Ovary (tissue), 9 donors: ENCODE results near the gene FMNL3. TPM values are rescaled to one million over a fixed set of nuclear protein-coding genes. Genes with fewer than 3 reads are reported as not detected.

ENCODE experiments used
- DNase-seq, 5 donors: peaks; one replicate each; pipeline ENCODE4 v3.0.0-alpha.2; 2019 to 2020
- H3K27ac ChIP-seq, 2 donors: fragments of 200-600 bp; one replicate each; pipeline versions ENCODE4 v1.5.1 to v1.8.0; 2019 to 2022
- H3K27me3 ChIP-seq: fragments of 200-600 bp; one replicate; pipeline ENCODE4 v1.8.0; 2022
- H3K36me3 ChIP-seq: fragments of 200-600 bp; sonication (generic); one replicate; pipeline ENCODE4 v1.5.1; 2019
- H3K4me1 ChIP-seq: one replicate; pipeline ENCODE4 v1.8.1; 2013; ENCODE audit warnings: mild to moderate bottlenecking, moderate library complexity; ENCODE audit not compliant: insufficient read depth
- H3K4me3 ChIP-seq: fragments of 200-600 bp; sonication (generic); one replicate; pipeline ENCODE4 v1.5.1; 2017
- H3K9me3 ChIP-seq, 2 donors: fragments of 200-600 bp in 1 of 2; sonication (generic) in 1 of 2; one replicate each; pipeline versions ENCODE4 v1.5.1 to v1.8.1; 2013 to 2019; ENCODE audit warnings: mild to moderate bottlenecking in 1 of 2, moderate library complexity in 1 of 2
- EP300 ChIP-seq: sonication (generic); formaldehyde crosslinking; IDR thresholded peaks from one replicate; pipeline ENCODE4 v1.6.1; 2017; ENCODE audit warnings: antibody characterized with exemption
- POLR2A ChIP-seq: fragments of 450-650 bp; IDR thresholded peaks from one replicate; pipeline ENCODE4 v1.6.1; 2017; ENCODE audit warnings: antibody characterized with exemption, mild to moderate bottlenecking, moderate library complexity
- WGBS, 3 donors: extraction: QIAGEN DNeasy Blood & Tissue Kit in 1 of 3; methylation state at CpG; one replicate each; pipeline versions ENCODE4 v1.1.5 to v1.1.7; 2013 to 2017; 5-methylcytosine and 5-hydroxymethylcytosine counted together
- intact Hi-C, 4 donors: fragments of 100-400 bp; cut with DNase I; formaldehyde crosslinking; loops; one replicate each; pipeline versions ENCODE4 v1.11.0 to v1.15.1; 2022 to 2023
- polyA plus RNA-seq, 2 donors: library from polyadenylated mRNA; stranded (reverse); fragments of 200-250 nt in 1 of 2; fragments of 350-450 nt in 1 of 2; fragmentation: Illumina TruSeq in 1 of 2; extraction: RNeasy Lipid Tissue Mini Kit (QIAGEN cat#74804) in 1 of 2; gene quantifications; one replicate each; pipeline ENCODE4 v1.2.3, GENCODE V29; 2013 to 2014
- total RNA-seq, 7 donors: library from RNA; depleted of rRNA in 2 of 7; stranded (reverse); fragments of >200 nt in 2 of 7; fragmentation: NEBNext Ultra II Directional in 3 of 7; extraction: Animal tissue kit (Norgen Biotek cat#: 25700) in 3 of 7; gene quantifications; one replicate each; pipeline versions ENCODE4 v1.1.0 to v1.2.4, GENCODE V29; 2016 to 2023
- TF ChIP-seq, protein P1 (sequence below), 3 donors: fragments of 450-650 bp in 2 of 3; fragments of 200-600 bp in 1 of 3; IDR thresholded peaks; one replicate each; pipeline versions ENCODE4 v1.5.1 to v1.8.0; 2016 to 2022; ENCODE audit warnings: antibody characterized with exemption in 3 of 3, mild to moderate bottlenecking in 1 of 3
- donor health status: DM: no; HTN: no; CAD: no; lungs with moderate emphysema.
- donor health status: DM: no; HTN: no; CAD: no.
- donor health status: Bipolar disorder and iron deficiency.
- donor health status: DM: yes; HTN: yes; CAD: no.
- donor health status: DM: no; HTN: no; CAD: no.
- donor health status: DM: yes; HTN: yes; CAD: no.

Gene FMNL3
- total and polyA plus RNA-seq, 9 donors: 15.7 to 58.1 (median 33.1) TPM

DNA sequence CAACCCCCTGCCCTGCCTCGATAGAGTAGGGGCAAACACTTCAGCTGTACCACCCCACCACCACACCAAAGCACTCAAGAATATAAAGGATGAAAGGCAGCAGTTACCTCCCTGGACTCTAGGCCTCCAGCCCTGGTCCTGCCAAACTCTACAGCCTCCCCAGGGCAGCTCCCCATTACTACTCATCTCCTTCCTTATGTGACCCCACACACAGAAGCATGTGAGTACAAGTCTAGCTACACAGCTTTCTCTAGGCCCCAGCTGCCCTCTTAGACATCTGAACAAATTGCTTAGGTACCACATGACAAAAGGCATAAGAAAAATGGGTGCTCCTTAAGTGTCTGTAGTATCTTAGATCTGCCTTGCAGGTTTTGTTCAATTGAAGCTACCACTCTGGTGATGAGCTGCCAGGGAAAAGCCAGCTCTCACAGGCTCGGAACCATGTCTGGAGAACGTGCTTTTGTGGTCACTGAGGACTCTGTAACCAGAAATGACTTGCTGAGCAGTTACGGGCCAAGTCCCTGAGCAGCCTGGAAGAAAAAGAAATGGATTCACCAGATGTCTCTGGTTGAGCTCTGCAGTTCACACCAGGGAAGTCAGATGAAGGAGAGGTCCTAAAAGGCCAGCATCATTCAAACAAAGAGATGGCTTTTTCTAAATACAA is 32.8 kb downstream of the FMNL3 start:
- no peak overlapping the region for H3K4me3 ChIP-seq
- peaks cover 51% of the 10 kb centered on the region for H3K4me1 ChIP-seq
- H3K27me3 ChIP-seq: no peaks in the 10 kb centered on the region
- H3K9me3 ChIP-seq: no peaks in the 10 kb centered on the region
- H3K36me3 ChIP-seq: no peaks in the 10 kb centered on the region
- intact Hi-C loops: loop anchor here in 2 of 4 donors (5.0 kb wide), 1 partner anchor 33 kb away; the partner anchor contains the start of gene FMNL3 (in 2 of the 2)
- peak in 1 of 5 donors; percentile 40 for DNase-seq
- H3K27ac ChIP-seq: peak overlapping the region; percentile 91 to 97
- 47 to 50% (median 49%) methylated on average over 4 of the region's 4 CpGs for WGBS, 3 donors
- no peak for TF ChIP-seq EP300
- TF ChIP-seq, protein P1, sequence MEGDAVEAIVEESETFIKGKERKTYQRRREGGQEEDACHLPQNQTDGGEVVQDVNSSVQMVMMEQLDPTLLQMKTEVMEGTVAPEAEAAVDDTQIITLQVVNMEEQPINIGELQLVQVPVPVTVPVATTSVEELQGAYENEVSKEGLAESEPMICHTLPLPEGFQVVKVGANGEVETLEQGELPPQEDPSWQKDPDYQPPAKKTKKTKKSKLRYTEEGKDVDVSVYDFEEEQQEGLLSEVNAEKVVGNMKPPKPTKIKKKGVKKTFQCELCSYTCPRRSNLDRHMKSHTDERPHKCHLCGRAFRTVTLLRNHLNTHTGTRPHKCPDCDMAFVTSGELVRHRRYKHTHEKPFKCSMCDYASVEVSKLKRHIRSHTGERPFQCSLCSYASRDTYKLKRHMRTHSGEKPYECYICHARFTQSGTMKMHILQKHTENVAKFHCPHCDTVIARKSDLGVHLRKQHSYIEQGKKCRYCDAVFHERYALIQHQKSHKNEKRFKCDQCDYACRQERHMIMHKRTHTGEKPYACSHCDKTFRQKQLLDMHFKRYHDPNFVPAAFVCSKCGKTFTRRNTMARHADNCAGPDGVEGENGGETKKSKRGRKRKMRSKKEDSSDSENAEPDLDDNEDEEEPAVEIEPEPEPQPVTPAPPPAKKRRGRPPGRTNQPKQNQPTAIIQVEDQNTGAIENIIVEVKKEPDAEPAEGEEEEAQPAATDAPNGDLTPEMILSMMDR (IDR thresholded peaks at IDR 0.05): no peak
- TF ChIP-seq POLR2A: no peak

DNA sequence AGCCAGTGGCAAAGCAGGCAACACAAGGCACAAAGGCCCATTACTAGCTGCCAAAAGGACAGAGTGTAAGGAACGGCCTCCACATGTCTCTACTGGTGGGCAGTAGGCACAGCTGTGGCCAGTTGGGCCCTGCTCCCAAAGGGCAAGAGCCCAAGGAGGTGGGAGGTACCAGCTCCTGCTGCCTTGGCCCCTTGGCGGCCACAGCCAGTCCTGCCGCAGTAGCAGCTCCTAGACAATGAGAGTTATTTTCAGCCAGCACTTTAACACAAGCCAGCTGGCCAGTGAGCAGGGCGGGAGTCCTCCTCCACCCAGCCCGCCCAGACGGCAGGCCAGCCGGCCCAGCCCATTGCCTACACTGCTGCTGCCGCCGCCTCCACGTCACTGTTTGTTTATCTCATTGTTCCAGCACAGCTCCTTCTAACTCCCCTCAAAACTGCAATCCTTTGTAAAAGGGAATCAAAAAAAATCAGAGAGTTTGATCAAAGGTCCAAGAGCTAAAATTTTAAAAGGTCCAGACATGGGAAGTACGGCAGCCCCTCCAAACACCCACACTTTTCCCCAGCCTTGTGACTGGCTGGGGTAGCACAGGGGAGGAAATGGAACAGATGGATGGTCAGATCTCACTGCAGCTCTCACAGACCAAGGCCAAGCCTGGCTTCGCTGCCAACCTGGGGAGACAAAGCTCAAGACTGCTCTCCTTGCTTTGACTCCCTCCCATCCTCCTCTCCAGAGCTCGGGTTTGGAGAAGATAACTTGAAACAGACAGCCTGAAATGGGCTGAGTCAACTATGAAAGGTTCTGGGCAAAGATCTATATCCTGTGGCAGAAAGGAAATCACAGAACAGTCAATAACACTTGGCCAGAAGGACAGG is 33.5 kb downstream of the FMNL3 start:
- no peaks in the 10 kb centered on the region for H3K36me3 ChIP-seq
- intact Hi-C loops: loop anchor here in 3 of 4 donors (1.0 to 5.0 kb wide), 2 partner anchors 34 kb away; partner anchors contain the start of gene FMNL3 (in 3 of the 3)
- TF ChIP-seq POLR2A: peak; percentile 73
- no peak for TF ChIP-seq EP300
- TF ChIP-seq, protein P1 (IDR thresholded peaks at IDR 0.05): peak; percentile 53 to 90 (median 86)
- 0 to 2% (median 1%) methylated on average over 13 of the region's 13 CpGs for whole genome bisulfite sequencing, 3 donors
- DNase-seq: peak; percentile 93 to 97 (median 95)
- no peaks in the 10 kb centered on the region for H3K27me3 ChIP-seq
- no peak overlapping the region for H3K4me3 ChIP-seq
- H3K9me3 ChIP-seq: no peaks in the 10 kb centered on the region
- peaks cover 50% of the 10 kb centered on the region for H3K4me1 ChIP-seq
- peak overlapping the region; percentile 91 to 97 for H3K27ac ChIP-seq

DNA sequence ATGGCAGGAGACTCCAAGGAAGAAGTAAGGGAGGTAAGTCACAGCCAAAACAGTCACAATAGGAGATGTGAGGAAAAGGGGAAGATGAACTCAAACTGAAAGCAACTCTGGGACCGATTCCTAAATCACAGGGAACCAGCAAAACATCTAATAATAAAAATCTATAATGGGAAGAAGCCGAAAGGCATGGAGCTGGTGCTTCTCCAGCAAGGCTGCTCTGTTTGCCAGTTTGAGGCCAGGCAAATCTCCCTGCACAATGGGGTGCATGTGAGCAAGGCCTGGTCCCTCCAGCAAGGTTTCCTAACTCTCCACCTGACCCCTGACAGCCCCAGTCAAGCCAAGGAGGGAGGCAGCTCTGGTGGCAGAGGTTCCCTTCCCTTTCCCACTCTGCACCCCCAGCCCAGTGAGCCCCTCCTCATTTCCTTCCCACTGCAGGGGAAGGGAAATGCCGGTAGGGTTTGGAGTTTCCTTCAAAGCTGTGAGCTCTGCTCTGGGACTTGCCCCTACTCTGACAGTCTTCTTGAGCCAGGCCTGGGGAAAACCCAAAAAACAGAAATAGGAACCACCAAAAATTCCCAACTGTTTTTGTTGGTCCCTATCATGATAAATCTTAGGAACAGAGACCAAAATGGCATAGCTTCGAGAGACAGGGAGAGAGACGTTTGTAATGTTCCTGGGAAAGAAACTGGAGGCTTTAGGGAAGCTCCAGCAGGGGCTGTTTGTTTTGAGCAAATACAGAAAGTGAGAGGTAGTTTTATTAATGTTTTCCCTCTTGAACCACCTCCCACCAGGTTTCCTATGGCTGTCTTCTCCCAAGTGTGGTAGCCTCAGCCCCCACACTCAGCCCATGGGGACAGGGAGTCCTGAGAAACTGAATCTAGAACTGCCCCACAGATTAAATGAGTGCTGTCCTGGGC is 34.6 kb downstream of the FMNL3 start:
- Histone ChIP-seq H3K36me3 (no peaks in the 10 kb centered on the region), H3K27me3 (no peaks in the 10 kb centered on the region), H3K4me1 (peaks cover 50% of the 10 kb centered on the region), H3K9me3 (no peaks in the 10 kb centered on the region), H3K4me3 (no peak overlapping the region), H3K27ac (peak overlapping the region; percentile 91 to 97)
- peak in 1 of 5 donors; percentile 42 for DNase-seq
- WGBS, 3 donors: 13% methylated on average over 5 of the region's 5 CpGs
- intact Hi-C loops: loop anchor here in 3 of 4 donors (1.0 to 5.0 kb wide), 2 partner anchors 35 kb away; partner anchors contain the start of gene FMNL3 (in 3 of the 3)
- TF ChIP-seq EP300: no peak
- no peak for TF ChIP-seq POLR2A
- TF ChIP-seq, protein P1 (IDR thresholded peaks at IDR 0.05): no peak
